Mucosa of rectum (tissue), 2 donors: ENCODE measurements around the gene FAM83G.
"Not testable (repeated sequence)": the region's sequence is repeated elsewhere in the genome, so short reads cannot be mapped to it uniquely, and the experiment has no call there.

Experiments used
- H3K27ac ChIP-seq, 2 donors: one replicate each; pipeline ENCODE4 v1.7.0; 2013; ENCODE audit warnings: inconsistent platforms in 2 of 2, low read depth in 2 of 2, low read length in 2 of 2
- H3K27me3 ChIP-seq, 2 donors: one replicate each; pipeline ENCODE4 v1.7.0; 2013; ENCODE audit warnings: low read length in 2 of 2; ENCODE audit not compliant: control insufficient read depth in 2 of 2, insufficient read depth in 2 of 2
- H3K36me3 ChIP-seq, 2 donors: one replicate each; pipeline ENCODE4 v1.7.0; 2013; ENCODE audit warnings: low read length in 2 of 2; ENCODE audit not compliant: control insufficient read depth in 2 of 2, insufficient read depth in 2 of 2
- H3K4me1 ChIP-seq, 2 donors: one replicate each; pipeline ENCODE4 v1.7.0; 2013; ENCODE audit warnings: low read length in 2 of 2, mild to moderate bottlenecking in 1 of 2; ENCODE audit not compliant: control insufficient read depth in 2 of 2, insufficient read depth in 2 of 2
- H3K4me3 ChIP-seq, 2 donors: one replicate each; pipeline ENCODE4 v1.7.0; 2013; ENCODE audit warnings: low read length in 2 of 2
- H3K9ac ChIP-seq, 2 donors: one replicate each; pipeline ENCODE4 v1.7.0; 2013; ENCODE audit warnings: low read length in 2 of 2, low read depth in 1 of 2, mild to moderate bottlenecking in 1 of 2
- H3K9me3 ChIP-seq, 2 donors: one replicate each; pipeline ENCODE4 v1.7.0; 2013; ENCODE audit warnings: low read length in 2 of 2; ENCODE audit not compliant: control insufficient read depth in 2 of 2
- donor health status: healthy.
- donor health status: Normal muscosa, but diverticular disease.

FAM83G gene

GRCh38 chr17:18960803-18961511 is 43.6 kb downstream of the FAM83G start:
- H3K9me3 ChIP-seq: no peaks in the 10 kb centered on the region
- peaks cover 3 to 12% of the 10 kb centered on the region in 2 donors for H3K4me1 ChIP-seq
- H3K27me3 ChIP-seq: no peaks in the 10 kb centered on the region
- no peak overlapping the region for H3K27ac ChIP-seq
- no peaks in the 10 kb centered on the region for H3K36me3 ChIP-seq
- H3K4me3 ChIP-seq: no peak overlapping the region
- no peak overlapping the region for H3K9ac ChIP-seq

GRCh38 chr17:18960241-18960665 is 44.3 kb downstream of the FAM83G start:
- Histone ChIP-seq H3K36me3 (no peaks in the 10 kb centered on the region), H3K9me3 (no peaks in the 10 kb centered on the region), H3K4me3 (no peak overlapping the region), H3K9ac (no peak overlapping the region), H3K27ac (no peak overlapping the region), H3K4me1 (peaks cover 3 to 12% of the 10 kb centered on the region in 2 donors), H3K27me3 (no peaks in the 10 kb centered on the region)

- Histone ChIP-seq H3K27me3 (no peaks in the 10 kb centered on the region), H3K9me3 (no peaks in the 10 kb centered on the region), H3K27ac (no peak overlapping the region), H3K9ac (no peak overlapping the region), H3K36me3 (no peaks in the 10 kb centered on the region), H3K4me1 (peaks cover 3 to 12% of the 10 kb centered on the region in 2 donors), H3K4me3 (no peak overlapping the region)
These were observed 44.7 kb downstream of the FAM83G start for GRCh38 chr17:18959845-18960240.

- no peaks in the 10 kb centered on the region for H3K27me3 ChIP-seq
- H3K9ac ChIP-seq: no peak overlapping the region
- H3K4me3 ChIP-seq: no peak overlapping the region
- H3K9me3 ChIP-seq: no peaks in the 10 kb centered on the region
- no peaks in the 10 kb centered on the region for H3K36me3 ChIP-seq
- H3K4me1 ChIP-seq: peaks cover 3 to 12% of the 10 kb centered on the region in 2 donors
- no peak overlapping the region for H3K27ac ChIP-seq
These were observed 45.3 kb downstream of the FAM83G start for GRCh38 chr17:18959071-18959844.

GRCh38 chr17:18958611-18959010 is 46.0 kb downstream of the FAM83G start:
- no peak overlapping the region for H3K4me3 ChIP-seq
- peaks cover 3 to 10% of the 10 kb centered on the region in 2 donors for H3K4me1 ChIP-seq
- H3K9me3 ChIP-seq: no peaks in the 10 kb centered on the region
- no peak overlapping the region for H3K9ac ChIP-seq
- H3K27me3 ChIP-seq: no peaks in the 10 kb centered on the region
- H3K27ac ChIP-seq: no peak overlapping the region
- H3K36me3 ChIP-seq: no peaks in the 10 kb centered on the region

- H3K4me1 ChIP-seq: peaks cover 0 to 6% of the 10 kb centered on the region in 2 donors
- H3K36me3 ChIP-seq: no peaks in the 10 kb centered on the region
These were observed 46.7 kb downstream of the FAM83G start for GRCh38 chr17:18957831-18958230.

GRCh38 chr17:18956581-18956980 is 48.0 kb downstream of the FAM83G start:
- Histone ChIP-seq H3K9ac (no peak overlapping the region), H3K4me3 (no peak overlapping the region), H3K27me3 (no peaks in the 10 kb centered on the region), H3K36me3 (no peaks in the 10 kb centered on the region), H3K27ac (no peak overlapping the region), H3K4me1 (peaks cover 0 to 6% of the 10 kb centered on the region in 2 donors), H3K9me3 (no peaks in the 10 kb centered on the region)

More at GRCh38 chr17:18957831-18958230, 46.7 kb downstream of the FAM83G start:
- Histone ChIP-seq H3K27ac (no peak overlapping the region), H3K9me3 (no peaks in the 10 kb centered on the region), H3K4me3 (no peak overlapping the region), H3K27me3 (no peaks in the 10 kb centered on the region), H3K9ac (no peak overlapping the region)

GRCh38 chr17:18956021-18956420 is 48.5 kb downstream of the FAM83G start:
- H3K36me3 ChIP-seq, H3K27ac ChIP-seq, H3K9ac ChIP-seq, H3K4me1 ChIP-seq, H3K27me3 ChIP-seq, H3K4me3 ChIP-seq, H3K9me3 ChIP-seq: not testable (repeated sequence)

GRCh38 chr17:18955009-18955408 is 49.6 kb downstream of the FAM83G start:
- Histone ChIP-seq H3K9ac (no peak overlapping the region), H3K4me3 (no peak overlapping the region), H3K27ac (no peak overlapping the region), H3K9me3 (no peaks in the 10 kb centered on the region), H3K4me1 (no peaks in the 10 kb centered on the region), H3K27me3 (no peaks in the 10 kb centered on the region), H3K36me3 (no peaks in the 10 kb centered on the region)

- Histone ChIP-seq H3K9ac (no peak overlapping the region), H3K9me3 (no peaks in the 10 kb centered on the region), H3K36me3 (no peaks in the 10 kb centered on the region), H3K27ac (no peak overlapping the region), H3K4me3 (no peak overlapping the region), H3K27me3 (no peaks in the 10 kb centered on the region), H3K4me1 (no peaks in the 10 kb centered on the region)
These were observed 50.2 kb downstream of the FAM83G start for GRCh38 chr17:18954321-18954720.
